Peyer's patch (tissue), 4 donors: Measurements from ENCODE around the gene FCRL6.

Experiments used
- POLR2A ChIP-seq, 2 donors: fragments of 450-650 bp; IDR thresholded peaks; one replicate each; pipeline ENCODE4 v1.5.1; 2017; ENCODE audit warnings: antibody characterized with exemption in 2 of 2, mild to moderate bottlenecking in 2 of 2, moderate library complexity in 2 of 2
- TF ChIP-seq, protein P1 (sequence below), 6 experiments: fragments of 450-650 bp in 4 of 6; fragments of 200-600 bp in 2 of 6; sonication (generic) in 1 of 6; IDR thresholded peaks; one replicate each; pipeline ENCODE4 v1.5.1; 2017 to 2019; ENCODE audit warnings: antibody characterized with exemption in 6 of 6, mild to moderate bottlenecking in 3 of 6, moderate library complexity in 1 of 6

- TF ChIP-seq, protein P1, sequence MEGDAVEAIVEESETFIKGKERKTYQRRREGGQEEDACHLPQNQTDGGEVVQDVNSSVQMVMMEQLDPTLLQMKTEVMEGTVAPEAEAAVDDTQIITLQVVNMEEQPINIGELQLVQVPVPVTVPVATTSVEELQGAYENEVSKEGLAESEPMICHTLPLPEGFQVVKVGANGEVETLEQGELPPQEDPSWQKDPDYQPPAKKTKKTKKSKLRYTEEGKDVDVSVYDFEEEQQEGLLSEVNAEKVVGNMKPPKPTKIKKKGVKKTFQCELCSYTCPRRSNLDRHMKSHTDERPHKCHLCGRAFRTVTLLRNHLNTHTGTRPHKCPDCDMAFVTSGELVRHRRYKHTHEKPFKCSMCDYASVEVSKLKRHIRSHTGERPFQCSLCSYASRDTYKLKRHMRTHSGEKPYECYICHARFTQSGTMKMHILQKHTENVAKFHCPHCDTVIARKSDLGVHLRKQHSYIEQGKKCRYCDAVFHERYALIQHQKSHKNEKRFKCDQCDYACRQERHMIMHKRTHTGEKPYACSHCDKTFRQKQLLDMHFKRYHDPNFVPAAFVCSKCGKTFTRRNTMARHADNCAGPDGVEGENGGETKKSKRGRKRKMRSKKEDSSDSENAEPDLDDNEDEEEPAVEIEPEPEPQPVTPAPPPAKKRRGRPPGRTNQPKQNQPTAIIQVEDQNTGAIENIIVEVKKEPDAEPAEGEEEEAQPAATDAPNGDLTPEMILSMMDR (IDR thresholded peaks at IDR 0.05) = no peak
- TF ChIP-seq POLR2A (IDR thresholded peaks at IDR 0.05) = no peak
These were observed 46.6 kb upstream of the FCRL6 start for GRCh38 chr1:159755451-159756007.
